ENCODE data around the gene GAS2L2.

GRCh38 chr17:35708951-35709350 lies 44.1 kb downstream of the GAS2L2 start:
- TF ChIP-seq POLR2A (IDR thresholded peaks at IDR 0.05; ENCODE audit: low read length) (no peak), GATA1 (IDR thresholded peaks at IDR 0.05; ENCODE audit: low read depth, low read length) (no peak)
